HG02571 (cell line): ENCODE data around the gene INCA1.
A peak's percentile ranks its signal among the peaks of the same experiment; 100 is the strongest.

Source experiments
- ATAC-seq: cut with Tn5 transposase; IDR thresholded peaks from one replicate; pipeline ENCODE4 v1.9.1; 2021; ENCODE audit warnings: mild to moderate bottlenecking, moderate library complexity; ENCODE audit not compliant: unreplicated experiment

The INCA1 gene

GRCh38 chr17:5014357-5014756 lies 17.0 kb upstream of the INCA1 start:
- ATAC-seq: no peak

DNA sequence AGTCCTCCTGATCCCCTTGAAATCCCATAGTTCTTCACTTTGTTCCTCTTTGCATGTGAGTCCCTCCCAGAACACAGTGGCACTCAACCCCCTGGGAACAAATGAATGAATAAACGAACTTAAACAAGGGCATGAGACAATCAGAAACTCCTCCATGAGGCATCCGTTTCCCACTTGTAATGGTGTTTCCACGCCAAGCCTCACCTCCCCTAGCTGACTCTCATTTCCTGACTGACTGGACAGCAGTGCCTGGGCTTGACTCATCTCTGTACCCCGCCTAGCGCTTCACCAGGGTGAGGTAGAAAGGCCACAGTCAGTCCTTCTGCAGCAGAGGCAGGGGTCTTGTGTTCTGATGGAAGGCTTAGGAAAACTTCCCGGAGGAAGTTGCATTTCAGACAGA lies 14.6 kb upstream of the INCA1 start:
- no peak for ATAC-seq

DNA sequence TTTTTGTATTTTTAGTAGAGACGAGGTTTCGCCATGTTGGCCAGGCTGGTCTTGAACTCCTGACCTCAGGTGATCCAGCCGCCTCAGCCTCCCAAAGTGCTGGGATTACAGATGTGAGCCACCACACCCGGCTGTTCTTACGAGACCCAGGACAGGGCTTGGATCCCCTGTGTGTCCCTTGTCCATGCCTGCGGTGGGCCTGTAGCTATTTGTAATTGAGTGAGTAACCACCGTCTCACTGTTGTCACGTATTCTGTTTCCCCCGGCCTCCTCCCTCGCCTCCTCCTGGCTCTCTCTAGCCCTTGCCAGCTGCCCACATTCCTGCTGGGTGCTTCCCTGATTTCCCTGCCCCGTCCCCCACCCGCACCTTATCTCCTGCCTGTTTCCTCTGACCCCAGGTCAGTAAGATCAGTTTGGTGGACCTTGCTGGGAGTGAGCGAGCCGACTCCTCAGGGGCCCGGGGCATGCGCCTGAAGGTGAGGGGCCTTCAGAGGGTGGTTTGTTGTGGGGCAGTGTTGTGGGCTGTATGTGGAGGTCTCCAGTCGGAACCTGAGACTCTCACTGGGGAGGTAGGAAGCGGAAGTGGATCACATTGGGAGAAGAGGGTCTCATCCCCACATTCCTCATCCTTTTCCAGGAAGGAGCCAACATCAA lies 6.0 kb upstream of the INCA1 start:
- ATAC-seq: no peak

GRCh38 chr17:5002121-5002788 lies 4.9 kb upstream of the INCA1 start:
- no peak for ATAC-seq

DNA sequence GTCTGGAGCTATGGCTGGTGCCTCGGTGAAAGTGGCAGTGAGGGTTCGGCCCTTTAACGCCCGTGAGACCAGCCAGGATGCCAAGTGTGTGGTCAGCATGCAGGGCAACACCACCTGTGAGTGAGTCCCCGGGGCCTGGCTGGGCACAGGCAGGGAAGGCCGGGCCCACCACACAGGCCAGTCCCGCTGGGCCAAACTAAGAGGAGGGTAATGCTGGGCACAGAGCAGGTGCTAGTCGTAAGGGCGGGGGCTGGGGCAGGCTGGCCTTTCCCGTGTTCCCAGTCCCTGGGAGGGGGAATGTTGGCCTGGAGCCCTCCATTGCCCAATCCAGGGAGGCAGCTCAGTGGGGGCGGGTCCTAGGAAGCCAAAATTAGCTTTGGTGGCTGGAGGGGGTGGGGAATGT lies 2.9 kb upstream of the INCA1 start:
- ATAC-seq: no peak

DNA sequence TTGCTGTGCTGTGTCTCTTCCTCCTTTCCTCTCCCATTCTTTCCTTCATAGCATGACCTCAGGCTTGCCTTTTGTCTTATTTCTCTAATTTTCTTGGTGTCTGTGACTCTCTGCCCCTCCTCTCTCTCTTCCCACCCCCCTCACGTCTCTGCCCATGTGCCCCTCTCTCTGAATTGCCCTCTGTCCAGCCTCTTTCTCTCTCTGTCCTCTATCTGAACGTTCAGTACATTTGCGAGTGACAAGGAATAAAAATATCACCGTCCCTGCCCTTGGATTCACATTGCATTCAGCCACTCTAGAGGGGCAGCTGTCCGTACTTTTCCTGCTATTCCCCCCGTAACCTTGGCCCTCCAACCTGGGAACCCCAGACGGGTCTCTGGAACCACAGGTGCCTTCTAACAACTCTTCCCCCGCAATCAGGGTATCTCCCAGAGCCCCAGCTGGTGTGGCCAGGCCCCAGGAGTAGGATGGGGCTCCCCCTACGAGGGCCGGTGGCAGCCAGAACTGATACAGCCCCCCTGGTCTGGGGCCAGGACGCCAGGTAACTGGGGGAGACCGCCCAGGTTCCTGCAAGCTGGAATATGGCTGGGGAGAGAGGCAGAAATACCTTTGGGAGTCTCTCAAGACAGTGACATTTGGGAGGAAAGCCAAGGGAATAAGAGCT lies 2.2 kb upstream of the INCA1 start:
- no peak for ATAC-seq

GRCh38 chr17:4998732-4999429 lies 1.6 kb upstream of the INCA1 start:
- ATAC-seq: no peak

- peak; percentile 9 for ATAC-seq
These were observed 857 bp upstream of the INCA1 start for GRCh38 chr17:4998027-4998731.

GRCh38 chr17:4994081-4994595 lies 3.2 kb downstream of the INCA1 start:
- no peak for ATAC-seq

GRCh38 chr17:4987767-4988567 lies 9.4 kb downstream of the INCA1 start:
- ATAC-seq: no peak

- ATAC-seq: peak; percentile 68
These were observed 10.2 kb downstream of the INCA1 start, which contains the start of gene CAMTA2 for GRCh38 chr17:4986951-4987766. Gene CAMTA2, minus strand, starts transcription at chr17:4987675. Its CDS starts 1,453 bp downstream, at chr17:4986222.

GRCh38 chr17:4986403-4986802 lies 10.9 kb downstream of the INCA1 start:
- no peak for ATAC-seq

DNA sequence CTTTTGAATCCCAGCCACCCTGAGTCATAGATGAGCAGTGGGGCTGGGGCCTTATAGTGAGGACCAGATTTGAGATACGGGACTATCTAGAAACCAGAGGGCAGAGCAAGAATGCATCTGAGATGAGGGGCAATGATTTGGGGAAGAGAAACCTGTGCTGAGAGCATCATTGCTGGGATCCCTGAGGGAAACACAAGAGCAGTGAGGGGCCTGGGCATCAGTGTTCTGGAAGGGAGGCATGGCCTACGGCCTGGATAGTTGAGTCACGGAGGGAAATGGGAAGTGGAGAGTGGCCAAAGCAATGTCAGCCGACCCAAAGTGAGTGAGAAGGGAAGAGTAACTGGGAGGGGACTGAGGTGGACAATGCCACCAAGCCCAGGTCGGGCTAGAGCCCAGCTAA lies 15.0 kb downstream of the INCA1 start:
- ATAC-seq: no peak

DNA sequence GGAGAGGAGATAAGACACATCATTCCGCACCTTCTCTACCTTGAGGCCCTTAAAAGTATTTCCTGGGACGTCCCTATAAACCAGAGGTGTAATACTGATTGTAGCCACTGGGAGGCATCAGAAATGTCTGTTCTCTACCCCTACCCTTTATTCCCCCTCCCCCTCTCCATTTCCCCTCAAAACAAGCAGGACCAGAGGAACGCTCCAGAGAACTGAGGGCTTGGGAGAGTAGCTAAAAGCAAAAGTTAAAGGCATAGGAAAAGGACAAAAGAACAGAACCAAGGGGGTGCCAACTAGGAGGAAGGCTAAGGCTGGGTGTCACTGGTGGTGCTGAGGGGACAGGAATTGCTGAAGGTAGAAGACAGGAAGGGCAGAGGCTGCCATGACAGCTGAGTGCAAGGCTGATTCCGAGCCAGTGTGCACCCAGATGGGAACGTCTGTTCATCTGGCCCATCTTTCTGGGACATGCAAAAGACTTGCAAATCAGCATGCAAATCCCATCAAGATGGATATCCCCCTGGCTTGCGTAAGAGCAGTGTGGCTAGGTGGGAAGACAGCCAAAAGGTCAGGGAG lies 16.6 kb downstream of the INCA1 start:
- ATAC-seq: no peak

GRCh38 chr17:4978726-4979125 lies 18.6 kb downstream of the INCA1 start:
- ATAC-seq: no peak

GRCh38 chr17:4974115-4974670 lies 23.1 kb downstream of the INCA1 start:
- no peak for ATAC-seq

DNA sequence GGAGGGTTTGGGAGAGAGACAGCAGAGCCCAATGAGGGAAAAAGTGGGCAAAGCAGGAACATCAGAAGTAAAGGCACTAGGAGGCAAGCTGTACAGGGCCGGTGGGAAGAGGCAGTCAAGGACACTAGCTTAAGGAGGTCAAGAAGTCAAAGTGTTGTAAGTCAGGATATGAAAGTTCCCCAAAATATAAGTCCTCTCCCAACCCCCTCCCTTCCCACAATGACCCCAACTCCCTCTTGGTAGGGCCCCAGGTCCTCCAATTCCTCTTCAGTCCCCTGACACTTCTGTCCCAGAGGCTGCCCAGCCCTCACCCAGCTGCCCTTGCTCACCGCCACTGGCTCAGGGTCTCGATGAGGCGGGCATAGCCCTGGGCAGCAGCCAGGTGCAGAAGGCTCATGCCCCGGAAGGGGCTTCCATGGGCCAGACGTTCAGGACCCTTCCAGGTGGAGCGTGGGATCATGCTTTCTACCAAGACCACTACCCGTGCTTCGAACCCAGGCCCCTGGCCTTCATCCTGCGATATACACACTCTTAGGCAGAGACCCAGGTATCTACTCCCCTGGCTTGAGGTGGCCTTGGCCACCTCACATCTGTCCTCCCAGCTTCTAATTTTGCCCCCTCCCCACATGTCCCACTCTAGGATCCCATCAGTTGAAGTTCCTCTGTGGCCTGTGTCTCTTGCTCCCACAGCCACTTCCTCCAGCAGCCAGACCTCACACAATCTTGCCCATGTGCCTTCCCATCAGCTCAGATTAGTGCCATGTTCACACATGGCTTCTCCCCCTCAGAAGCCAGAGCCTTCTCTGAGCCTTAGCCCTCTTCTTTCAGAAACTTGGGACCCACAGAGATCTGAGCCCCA lies 23.8 kb downstream of the INCA1 start:
- no peak for ATAC-seq
